Gastroesophageal sphincter (tissue), 3 donors: ENCODE data around the gene MAP3K14.
A peak's percentile ranks its signal among the peaks of the same experiment; 100 is the strongest.

Experiments
- CTCF ChIP-seq, 4 experiments: fragments of 200-600 bp in 2 of 4; fragments of 450-650 bp in 2 of 4; sonication (generic) in 1 of 4; IDR thresholded peaks; one replicate each; pipeline ENCODE4 v1.5.1; 2017 to 2019; ENCODE audit warnings: antibody characterized with exemption in 4 of 4, mild to moderate bottlenecking in 2 of 4, moderate library complexity in 2 of 4
- EP300 ChIP-seq: sonication (generic); formaldehyde crosslinking; IDR thresholded peaks from one replicate; pipeline ENCODE4 v1.6.1; 2017; ENCODE audit warnings: antibody characterized with exemption, mild to moderate bottlenecking
- POLR2AphosphoS5 ChIP-seq: sonication (generic); formaldehyde crosslinking; IDR thresholded peaks from one replicate; pipeline ENCODE4 v1.6.1; 2017; ENCODE audit warnings: antibody characterized with exemption

DNA sequence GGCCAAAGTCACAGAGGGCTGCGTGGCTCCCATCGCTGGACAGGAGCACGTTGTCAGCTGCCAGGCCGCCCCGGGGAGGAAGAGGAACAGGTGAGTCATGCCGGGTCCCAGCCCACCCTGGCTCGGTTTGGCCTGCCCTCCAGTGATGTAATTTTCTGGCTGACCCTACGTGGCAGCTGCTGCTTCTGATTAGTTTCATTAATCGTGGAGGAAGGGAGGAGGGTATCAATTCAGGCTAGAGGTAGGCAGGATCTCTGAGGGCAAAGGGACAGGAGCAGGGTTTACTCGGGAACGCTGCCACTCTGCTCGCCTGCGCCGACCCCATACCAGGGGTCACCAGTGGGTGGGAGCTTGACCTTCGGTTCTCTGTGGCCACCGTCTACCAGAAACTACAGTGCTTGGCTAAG lies 43.3 kb downstream of the MAP3K14 start:
- TF ChIP-seq EP300 (no peak), POLR2AphosphoS5 (peak; percentile 15), CTCF (IDR thresholded peaks at IDR 0.05) (no peak)
